Effector CD8-positive, alpha-beta T cell (primary cell): ENCODE results near the gene PLCB1.

Source experiments
- DNase-seq: peaks from one replicate; lab custom pipeline; 2025; lab: John Stamatoyannopoulos, UW

PLCB1 gene

GRCh38 chr20:8212286-8212685 lies 80.2 kb downstream of the PLCB1 start:
- no peak for DNase-seq

- no peak for DNase-seq
Observed at GRCh38 chr20:8213270-8213669, 81.2 kb downstream of the PLCB1 start.

- DNase-seq, result no peak
Observed at GRCh38 chr20:8213831-8214587, 81.9 kb downstream of the PLCB1 start.

GRCh38 chr20:8215361-8215781 lies 83.3 kb downstream of the PLCB1 start:
- no peak for DNase-seq

- no peak for DNase-seq
Observed at GRCh38 chr20:8216375-8217200, 84.5 kb downstream of the PLCB1 start.

- no peak for DNase-seq
Observed at GRCh38 chr20:8218861-8219260, 86.8 kb downstream of the PLCB1 start.

DNA sequence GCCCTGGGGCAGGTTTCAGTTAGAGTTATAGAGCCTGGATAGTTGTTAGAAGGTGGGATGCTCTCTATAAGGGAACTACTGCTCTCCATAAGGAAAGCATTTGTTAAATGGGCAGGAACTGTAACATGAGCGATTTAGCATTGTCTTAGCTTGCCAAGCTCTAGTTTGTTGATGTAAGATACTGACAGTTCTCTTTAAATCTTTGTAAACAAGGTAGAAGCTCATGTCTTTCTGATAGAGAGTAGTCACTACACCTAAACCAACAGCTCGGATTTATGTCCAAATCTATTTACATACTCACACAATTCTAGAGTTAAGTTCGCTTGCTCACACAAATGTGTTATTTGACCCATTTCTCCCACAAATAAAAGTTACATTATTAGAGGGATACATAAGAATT lies 87.3 kb downstream of the PLCB1 start:
- DNase-seq, result no peak

DNA sequence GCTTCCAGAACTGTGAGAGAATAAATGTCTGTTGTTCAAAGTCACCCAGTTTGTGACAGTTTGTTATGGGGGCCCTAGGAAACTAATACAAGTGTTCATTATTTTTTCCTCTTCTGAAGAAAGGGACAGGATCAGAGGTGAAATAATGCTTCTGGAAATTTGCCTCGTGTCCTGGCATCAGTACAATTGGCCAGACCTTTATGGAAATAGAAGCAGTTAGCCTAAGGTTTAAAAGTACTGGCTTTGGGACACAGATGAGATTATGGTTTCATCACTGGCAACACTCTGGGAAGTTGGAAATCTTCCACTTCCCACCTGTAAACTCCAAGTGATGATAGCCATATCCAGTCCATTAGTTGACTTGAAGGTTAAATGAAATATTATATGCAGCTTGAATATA lies 88.7 kb downstream of the PLCB1 start:
- no peak for DNase-seq

DNA sequence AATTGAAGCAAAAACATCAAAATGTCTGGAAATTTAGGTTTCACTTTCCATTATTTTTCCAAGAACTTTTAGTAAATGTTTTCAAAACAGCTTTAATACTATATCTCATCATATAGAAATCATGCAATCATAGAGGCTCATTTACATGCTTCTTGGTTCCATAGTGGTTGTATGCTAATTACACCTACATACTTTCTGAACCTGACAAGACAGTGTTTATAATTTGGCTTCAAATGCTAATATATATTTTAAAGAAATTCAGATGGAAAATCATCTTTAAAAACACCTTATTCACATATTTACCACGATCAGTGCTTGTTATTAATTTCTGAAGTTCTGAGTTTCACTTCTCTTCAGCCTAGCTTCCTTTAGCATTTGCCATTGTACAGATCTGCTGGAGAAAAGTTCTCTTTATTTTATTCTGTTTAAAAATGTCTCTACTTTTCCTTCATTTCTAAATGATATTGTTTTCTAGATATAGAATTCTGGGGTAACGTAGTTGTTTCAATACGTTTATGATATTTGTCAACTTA lies 89.9 kb downstream of the PLCB1 start:
- DNase-seq, result no peak

DNA sequence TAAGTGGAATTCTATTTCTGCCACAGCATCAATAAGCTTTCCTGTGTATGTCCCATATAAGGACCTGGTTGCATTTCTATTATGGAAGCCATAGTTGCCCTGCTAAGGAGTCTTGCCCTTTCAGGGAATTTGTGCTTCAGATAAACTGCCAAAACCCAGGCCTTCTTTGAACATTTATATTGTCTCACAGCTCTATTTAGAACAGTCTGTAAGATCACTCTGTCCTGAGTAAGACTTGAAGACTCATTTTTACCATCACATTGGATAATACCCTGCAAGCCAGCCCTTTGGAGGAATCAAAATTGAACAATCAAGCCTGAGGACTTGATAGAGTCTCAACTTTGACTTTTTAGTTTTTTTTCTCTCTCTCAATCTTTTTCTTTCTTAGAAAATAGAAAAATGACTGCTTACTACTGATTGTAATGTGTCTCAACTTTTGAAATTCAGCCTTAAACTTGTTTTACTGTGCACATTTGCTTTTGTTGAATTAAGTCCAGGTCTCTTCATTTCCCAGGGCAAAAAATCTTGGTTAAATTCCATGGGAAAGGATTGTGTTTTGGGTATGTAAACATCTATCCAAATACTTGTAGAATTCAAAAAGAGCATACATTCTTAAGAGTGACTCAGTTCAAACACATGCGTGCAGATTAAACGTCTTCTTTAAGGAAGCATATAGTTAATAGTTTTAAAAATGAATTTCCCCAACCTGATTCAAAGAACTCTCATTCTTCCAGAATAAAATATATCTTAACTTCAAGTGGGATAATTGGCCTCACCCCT lies 91.2 kb downstream of the PLCB1 start:
- DNase-seq, result no peak

- DNase-seq, result no peak
Observed at GRCh38 chr20:8225658-8226057, 93.6 kb downstream of the PLCB1 start.

GRCh38 chr20:8226106-8226505 lies 94.0 kb downstream of the PLCB1 start:
- no peak for DNase-seq

GRCh38 chr20:8227293-8227692 lies 95.2 kb downstream of the PLCB1 start:
- DNase-seq, result no peak

DNA sequence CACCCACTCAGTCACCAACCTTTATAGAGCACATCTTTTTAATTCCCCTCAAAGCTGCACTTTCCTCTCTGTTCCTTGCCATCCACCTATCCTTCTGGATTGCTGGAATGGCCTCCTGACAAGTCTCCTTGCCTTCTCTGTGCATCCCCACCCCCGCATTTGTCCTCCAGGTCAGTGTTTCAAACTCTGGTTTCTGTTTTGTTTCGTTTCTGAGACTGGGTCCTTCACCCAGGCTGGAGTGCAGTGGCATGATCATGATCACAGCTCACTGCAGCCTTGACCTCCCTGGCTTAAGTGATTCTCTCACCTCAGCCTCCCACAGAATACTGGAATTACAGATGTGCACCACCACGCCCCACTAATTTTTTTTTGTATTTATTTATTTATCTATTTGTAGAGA lies 96.2 kb downstream of the PLCB1 start:
- DNase-seq, result no peak

DNA sequence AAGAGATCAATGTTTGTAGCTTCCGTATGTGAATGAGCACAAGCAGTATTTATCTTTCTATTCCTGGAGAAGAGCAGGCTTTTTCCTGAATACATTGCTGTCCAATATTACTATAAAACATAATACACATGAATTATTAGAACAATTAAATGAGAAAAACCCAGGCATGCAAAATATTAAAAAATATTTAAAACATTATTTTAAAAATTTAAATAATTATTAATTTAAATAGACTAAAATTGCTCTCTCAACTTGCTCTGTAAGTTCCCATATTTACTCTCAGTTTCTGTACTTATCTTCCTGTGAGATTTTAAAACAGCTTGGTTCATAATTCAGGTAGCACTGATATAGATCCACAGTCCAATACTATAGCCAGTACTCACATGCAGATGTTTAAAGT lies 97.0 kb downstream of the PLCB1 start:
- DNase-seq, result no peak

DNA sequence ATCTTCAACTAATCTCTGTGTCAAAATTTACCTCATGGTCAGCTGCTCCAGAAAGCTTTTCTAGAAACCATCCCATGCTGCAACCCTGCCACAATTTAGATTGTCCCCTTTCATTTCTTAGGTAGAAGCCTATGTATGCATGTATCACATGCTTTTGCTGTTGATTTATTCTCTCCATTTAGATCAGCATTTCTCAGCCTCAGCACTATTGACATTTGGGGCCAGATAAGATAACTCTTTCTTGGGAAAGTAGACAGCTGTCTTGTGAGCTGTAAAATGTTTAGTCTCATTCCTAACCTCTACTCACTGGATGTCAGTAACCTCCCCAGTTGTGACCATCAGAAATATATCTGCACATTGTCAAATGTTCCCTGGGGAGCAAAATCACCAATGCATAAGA lies 99.0 kb downstream of the PLCB1 start:
- no peak for DNase-seq

GRCh38 chr20:8232332-8232731 lies 100.3 kb downstream of the PLCB1 start:
- DNase-seq, result no peak

- DNase-seq, result no peak
Observed at GRCh38 chr20:8234580-8234979, 102.5 kb downstream of the PLCB1 start.

- no peak for DNase-seq
Observed at GRCh38 chr20:8242066-8242465, 110.0 kb downstream of the PLCB1 start.

DNA sequence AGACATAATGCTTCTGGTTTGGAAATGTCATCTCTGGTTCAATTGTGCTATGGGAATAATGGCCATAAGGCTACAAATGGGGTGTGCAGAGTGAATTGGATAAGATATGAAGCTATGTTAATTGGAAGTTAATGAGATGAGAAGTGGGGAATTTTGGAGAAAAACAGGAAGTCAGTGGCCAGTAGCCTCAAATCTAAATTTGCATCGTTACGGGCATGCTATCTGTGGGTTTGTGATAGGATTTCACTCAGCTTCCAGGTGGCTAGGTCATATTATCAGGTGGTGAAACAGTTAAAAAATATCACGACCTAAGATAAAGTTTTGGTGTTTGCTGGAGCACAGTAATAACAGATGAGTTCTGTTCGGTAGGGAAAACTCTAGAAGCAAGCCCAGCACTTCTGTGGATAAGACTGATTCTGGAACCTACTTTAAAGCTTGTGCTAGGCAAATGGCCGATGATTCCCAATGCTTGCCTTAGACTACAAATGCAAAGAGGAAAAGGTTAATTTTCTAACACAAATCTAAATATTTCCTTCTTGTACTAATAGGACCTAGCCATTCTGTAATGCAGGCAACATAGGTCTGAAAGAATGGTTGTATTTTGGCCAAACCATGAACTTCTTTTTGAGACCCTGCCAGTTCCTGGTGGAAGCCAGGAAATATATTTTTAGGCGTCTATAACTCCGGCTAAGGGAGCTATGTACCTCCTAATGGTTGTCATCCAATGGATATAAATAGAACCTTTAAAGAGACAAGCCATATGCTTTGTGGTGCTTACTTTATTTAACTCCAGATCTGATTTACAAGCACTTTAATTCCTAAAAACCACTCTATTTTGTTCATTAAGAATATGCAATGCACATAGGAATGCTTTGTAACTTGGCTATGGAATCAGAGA lies 111.0 kb downstream of the PLCB1 start:
- DNase-seq, result no peak

DNA sequence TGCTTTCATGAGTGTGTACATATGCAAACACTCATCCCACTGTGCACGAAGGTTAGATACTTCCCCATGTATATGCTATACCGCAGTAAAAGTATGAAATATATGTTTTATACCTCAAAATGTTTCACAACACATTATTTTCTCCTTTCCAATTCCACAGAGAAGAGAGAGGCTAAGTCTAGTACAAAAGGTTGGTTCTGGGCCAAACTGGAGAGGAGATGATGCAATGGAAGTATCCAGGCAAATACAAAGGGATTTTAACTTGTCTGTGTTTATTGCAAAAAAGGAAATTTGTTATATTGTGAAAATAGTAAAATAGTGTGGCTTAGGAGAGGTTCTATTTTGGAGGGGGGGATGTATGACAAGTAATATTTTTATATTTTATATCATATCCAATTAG lies 112.6 kb downstream of the PLCB1 start:
- no peak for DNase-seq
